Esophagus squamous epithelium (tissue), 4 donors: ENCODE measurements around the gene AHDC1.

Source experiments
- CTCF ChIP-seq, 6 experiments: fragments of 450-650 bp in 4 of 6; fragments of 200-600 bp in 2 of 6; sonication (generic) in 2 of 6; IDR thresholded peaks; one replicate each; pipeline ENCODE4 v1.5.1; 2016 to 2019; ENCODE audit warnings: antibody characterized with exemption in 6 of 6, mild to moderate bottlenecking in 4 of 6, moderate library complexity in 4 of 6
- POLR2A ChIP-seq, 4 donors: fragments of 450-650 bp; IDR thresholded peaks; one replicate each; pipeline ENCODE4 v1.6.1; 2017; ENCODE audit warnings: antibody characterized with exemption in 4 of 4, mild to moderate bottlenecking in 4 of 4, moderate library complexity in 3 of 4

GRCh38 chr1:27571439-27572018 is 32.4 kb downstream of the AHDC1 start:
- TF ChIP-seq CTCF (IDR thresholded peaks at IDR 0.05) (no peak), POLR2A (IDR thresholded peaks at IDR 0.05) (no peak)
